HL-60 (cell line): Measurements from ENCODE around the gene RHBDD1.

Experiments
- GABPA ChIP-seq: IDR thresholded peaks from 2 replicates; pipeline ENCODE4 v1.6.1; 2012; ENCODE audit warnings: low read depth
- TF ChIP-seq, protein P1 (sequence below): IDR thresholded peaks from one replicate; pipeline ENCODE4 v1.5.1; 2011; ENCODE audit warnings: low read length, control low read depth, inconsistent platforms; ENCODE audit not compliant: insufficient read depth

DNA sequence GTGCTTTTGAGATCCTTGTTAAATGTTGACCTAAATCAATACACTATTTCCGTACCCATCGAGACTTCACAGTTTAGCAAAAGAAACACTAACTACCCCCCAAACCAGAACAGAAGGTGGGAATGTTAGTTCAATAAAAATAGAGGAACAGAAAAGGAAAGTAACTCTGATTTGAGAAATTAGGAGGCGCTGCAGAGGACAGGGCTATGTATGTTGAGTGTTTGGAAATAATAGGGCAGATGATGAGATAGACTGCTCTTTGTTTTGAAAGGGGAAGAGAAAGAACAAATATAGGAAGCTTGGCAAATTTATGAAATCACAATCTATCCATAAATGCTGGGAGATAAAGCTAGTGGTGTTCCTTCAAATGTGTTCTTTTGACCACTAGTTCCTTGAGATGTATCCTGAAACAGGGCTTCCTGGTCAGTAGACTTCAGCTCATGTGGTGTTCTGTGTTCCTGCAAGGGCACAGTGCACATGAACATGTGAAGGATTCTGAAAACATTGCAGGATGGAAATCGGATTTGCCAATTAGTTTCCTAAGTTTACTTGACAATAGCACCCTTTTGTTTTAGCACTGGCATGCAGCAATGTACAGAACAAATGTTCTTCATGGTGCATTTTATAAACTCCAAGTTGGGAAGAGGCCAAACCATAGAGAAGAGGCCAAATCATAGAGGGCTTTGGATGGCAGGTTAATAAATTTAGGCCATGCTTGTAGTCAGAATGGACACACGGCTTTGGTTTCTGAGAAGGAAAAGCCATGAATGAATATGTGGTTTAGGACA, 39.8 kb downstream of the RHBDD1 start:
- TF ChIP-seq, protein P1, sequence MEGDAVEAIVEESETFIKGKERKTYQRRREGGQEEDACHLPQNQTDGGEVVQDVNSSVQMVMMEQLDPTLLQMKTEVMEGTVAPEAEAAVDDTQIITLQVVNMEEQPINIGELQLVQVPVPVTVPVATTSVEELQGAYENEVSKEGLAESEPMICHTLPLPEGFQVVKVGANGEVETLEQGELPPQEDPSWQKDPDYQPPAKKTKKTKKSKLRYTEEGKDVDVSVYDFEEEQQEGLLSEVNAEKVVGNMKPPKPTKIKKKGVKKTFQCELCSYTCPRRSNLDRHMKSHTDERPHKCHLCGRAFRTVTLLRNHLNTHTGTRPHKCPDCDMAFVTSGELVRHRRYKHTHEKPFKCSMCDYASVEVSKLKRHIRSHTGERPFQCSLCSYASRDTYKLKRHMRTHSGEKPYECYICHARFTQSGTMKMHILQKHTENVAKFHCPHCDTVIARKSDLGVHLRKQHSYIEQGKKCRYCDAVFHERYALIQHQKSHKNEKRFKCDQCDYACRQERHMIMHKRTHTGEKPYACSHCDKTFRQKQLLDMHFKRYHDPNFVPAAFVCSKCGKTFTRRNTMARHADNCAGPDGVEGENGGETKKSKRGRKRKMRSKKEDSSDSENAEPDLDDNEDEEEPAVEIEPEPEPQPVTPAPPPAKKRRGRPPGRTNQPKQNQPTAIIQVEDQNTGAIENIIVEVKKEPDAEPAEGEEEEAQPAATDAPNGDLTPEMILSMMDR, result no peak
- TF ChIP-seq GABPA, result no peak
